Lower lobe of right lung (tissue), 2 donors: ENCODE data around the gene ATP13A3. TPM values are rescaled to one million over a fixed set of nuclear protein-coding genes. Genes with fewer than 3 reads are reported as not detected.

Experiments
- ATAC-seq, 2 donors: fragments of 200-7000 bp; cut with Tn5 transposase; one replicate each; pipeline ENCODE4 v1.9.1; 2020 to 2022; ENCODE audit warnings: mild to moderate bottlenecking in 2 of 2, moderate library complexity in 2 of 2
- DNase-seq: peaks from one replicate; pipeline ENCODE4 v3.0.0-alpha.2; 2020
- H3K27ac ChIP-seq: fragments of 200-600 bp; one replicate; pipeline ENCODE4 v1.8.0; 2022
- H3K27me3 ChIP-seq: fragments of 200-600 bp; one replicate; pipeline ENCODE4 v1.8.0; 2022; ENCODE audit warnings: low read depth
- H3K36me3 ChIP-seq: fragments of 200-600 bp; one replicate; pipeline ENCODE4 v1.8.0; 2022; ENCODE audit warnings: mild to moderate bottlenecking
- H3K4me1 ChIP-seq: fragments of 200-600 bp; one replicate; pipeline ENCODE4 v1.8.0; 2022
- H3K4me3 ChIP-seq: fragments of 200-600 bp; one replicate; pipeline ENCODE4 v1.8.0; 2022; ENCODE audit warnings: mild to moderate bottlenecking
- H3K9me3 ChIP-seq: fragments of 200-600 bp; one replicate; pipeline ENCODE4 v1.8.0; 2022
- intact Hi-C: fragments of 100-400 bp; cut with DNase I; formaldehyde crosslinking; loops from one replicate; pipeline ENCODE4 v1.11.0; 2022
- total RNA-seq: library from RNA; stranded (reverse); fragmentation: NEBNext Ultra II Directional; extraction: Animal tissue kit (Norgen Biotek cat#: 25700); gene quantifications from one replicate; pipeline ENCODE4 v1.2.1, GENCODE V29; 2021
- TF ChIP-seq, protein P1 (sequence below): fragments of 200-600 bp; IDR thresholded peaks from one replicate; pipeline ENCODE4 v1.8.0; 2022; ENCODE audit warnings: antibody characterized with exemption, mild to moderate bottlenecking
- donor health status: DM: no; HTN: yes; CAD: no; lungs with severe emphysema.

The ATP13A3 gene
- total RNA-seq, 1 donor from 2014 or later, result 84.8 TPM

DNA sequence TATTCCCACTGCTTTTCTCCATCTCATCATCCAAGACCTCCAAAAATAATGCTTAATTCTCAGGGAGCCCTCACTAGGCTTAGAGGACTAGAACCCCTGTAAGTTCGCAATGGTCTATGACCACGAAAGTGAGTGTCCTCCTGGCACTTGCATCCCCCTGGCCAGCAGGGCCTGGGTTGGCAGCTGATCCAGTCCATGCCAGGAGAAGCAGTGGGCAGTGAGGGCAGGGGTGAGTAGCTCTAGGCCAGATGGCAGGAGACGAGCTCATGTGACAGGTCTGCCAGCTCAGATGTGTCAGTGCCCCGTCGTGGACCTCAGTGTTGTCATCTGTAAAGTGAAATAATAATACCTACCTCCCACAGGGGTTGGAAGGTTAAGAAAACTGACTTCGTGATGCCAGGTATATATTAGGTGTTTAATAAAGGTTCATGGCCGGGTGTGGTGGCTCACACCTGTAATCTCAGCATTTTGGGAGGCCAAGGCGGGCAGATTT, 98.8 kb downstream of the ATP13A3 start:
- H3K36me3 ChIP-seq, result no peaks in the 10 kb centered on the region
- TF ChIP-seq, protein P1, sequence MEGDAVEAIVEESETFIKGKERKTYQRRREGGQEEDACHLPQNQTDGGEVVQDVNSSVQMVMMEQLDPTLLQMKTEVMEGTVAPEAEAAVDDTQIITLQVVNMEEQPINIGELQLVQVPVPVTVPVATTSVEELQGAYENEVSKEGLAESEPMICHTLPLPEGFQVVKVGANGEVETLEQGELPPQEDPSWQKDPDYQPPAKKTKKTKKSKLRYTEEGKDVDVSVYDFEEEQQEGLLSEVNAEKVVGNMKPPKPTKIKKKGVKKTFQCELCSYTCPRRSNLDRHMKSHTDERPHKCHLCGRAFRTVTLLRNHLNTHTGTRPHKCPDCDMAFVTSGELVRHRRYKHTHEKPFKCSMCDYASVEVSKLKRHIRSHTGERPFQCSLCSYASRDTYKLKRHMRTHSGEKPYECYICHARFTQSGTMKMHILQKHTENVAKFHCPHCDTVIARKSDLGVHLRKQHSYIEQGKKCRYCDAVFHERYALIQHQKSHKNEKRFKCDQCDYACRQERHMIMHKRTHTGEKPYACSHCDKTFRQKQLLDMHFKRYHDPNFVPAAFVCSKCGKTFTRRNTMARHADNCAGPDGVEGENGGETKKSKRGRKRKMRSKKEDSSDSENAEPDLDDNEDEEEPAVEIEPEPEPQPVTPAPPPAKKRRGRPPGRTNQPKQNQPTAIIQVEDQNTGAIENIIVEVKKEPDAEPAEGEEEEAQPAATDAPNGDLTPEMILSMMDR, result no peak
- no peak for ATAC-seq
- no peak for DNase-seq
- no peak overlapping the region for H3K27ac ChIP-seq
- intact Hi-C loops, result no loop called here
- no peak overlapping the region for H3K4me3 ChIP-seq
- H3K27me3 ChIP-seq, result peaks cover 7% of the 10 kb centered on the region
- H3K4me1 ChIP-seq, result no peaks in the 10 kb centered on the region
- no peaks in the 10 kb centered on the region for H3K9me3 ChIP-seq

DNA sequence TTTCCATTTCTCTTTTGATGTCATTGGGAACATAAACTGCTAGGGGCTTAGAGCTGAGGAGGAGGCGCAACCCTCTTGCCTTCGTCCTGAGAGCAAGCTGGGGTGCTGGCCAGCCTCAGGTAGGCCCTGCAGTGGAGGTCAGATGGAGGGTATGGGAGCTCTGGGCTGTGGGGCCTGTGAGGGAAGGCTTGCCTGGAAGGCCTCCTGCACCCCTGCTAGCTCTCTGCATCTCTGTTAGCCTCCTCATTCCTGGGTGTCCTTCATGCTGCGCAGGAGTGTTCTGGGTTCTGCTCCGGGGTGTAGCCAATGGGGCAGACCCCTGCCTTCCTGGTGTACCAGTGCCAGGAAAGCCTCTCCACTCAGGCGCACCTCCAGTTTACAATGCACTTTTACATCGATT, 99.5 kb downstream of the ATP13A3 start:
- ATAC-seq (no peak), DNase-seq (no peak)
- no peaks in the 10 kb centered on the region for H3K4me1 ChIP-seq
- TF ChIP-seq, protein P1, result no peak
- H3K4me3 ChIP-seq, result no peak overlapping the region
- intact Hi-C loops, result no loop called here
- H3K27ac ChIP-seq, result no peak overlapping the region
- peaks cover 7% of the 10 kb centered on the region for H3K27me3 ChIP-seq
- H3K36me3 ChIP-seq, result no peaks in the 10 kb centered on the region
- H3K9me3 ChIP-seq, result no peaks in the 10 kb centered on the region

DNA sequence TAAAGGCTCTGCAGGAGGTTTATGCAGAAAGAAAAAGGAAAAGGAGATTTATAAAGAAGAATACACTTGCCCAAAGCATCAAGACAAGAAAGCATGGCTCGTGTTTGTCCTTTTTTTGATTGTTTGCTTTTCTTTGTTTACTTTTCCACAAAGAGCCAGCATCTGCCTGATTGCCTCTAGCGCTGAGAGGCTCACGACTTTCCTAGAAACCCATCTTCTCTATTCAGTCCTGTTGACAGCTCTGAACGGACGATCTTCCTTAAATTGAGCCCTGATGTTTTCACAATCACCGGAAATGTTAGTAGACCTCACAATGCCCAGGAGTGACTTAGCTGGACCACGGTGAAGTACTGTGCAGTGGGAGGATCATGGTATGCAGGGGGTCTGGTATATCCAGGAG, 100.2 kb downstream of the ATP13A3 start:
- ATAC-seq, result no peak
- Histone ChIP-seq H3K27ac (no peak overlapping the region), H3K4me1 (peaks cover under 1% of the 10 kb centered on the region), H3K36me3 (no peaks in the 10 kb centered on the region), H3K9me3 (no peaks in the 10 kb centered on the region), H3K27me3 (peaks cover 1% of the 10 kb centered on the region), H3K4me3 (no peak overlapping the region)
- TF ChIP-seq, protein P1, result no peak
- intact Hi-C loops, result no loop called here
- no peak for DNase-seq

DNA sequence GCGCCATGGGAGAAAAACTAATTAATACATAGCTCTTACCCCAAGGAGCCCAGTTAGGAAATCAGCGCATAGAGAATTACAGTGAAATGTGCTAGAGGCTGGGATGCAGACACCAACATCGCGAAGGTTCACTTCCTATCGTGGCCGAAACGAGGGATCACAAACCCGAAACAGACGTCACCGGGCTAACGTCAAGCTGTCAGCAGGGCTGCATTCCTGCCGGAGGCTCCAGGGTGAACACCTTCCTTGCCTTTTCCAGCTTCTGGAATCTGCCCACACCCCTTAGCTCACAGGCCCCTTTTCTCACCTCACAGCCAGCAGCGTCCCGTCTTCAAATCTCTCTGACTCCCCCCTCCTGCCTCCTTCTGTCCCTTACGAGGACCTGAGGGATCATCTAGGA, 100.7 kb downstream of the ATP13A3 start:
- Histone ChIP-seq H3K9me3 (no peaks in the 10 kb centered on the region), H3K27ac (no peak overlapping the region), H3K36me3 (no peaks in the 10 kb centered on the region), H3K4me3 (no peak overlapping the region), H3K4me1 (peaks cover 6% of the 10 kb centered on the region), H3K27me3 (peaks cover 6% of the 10 kb centered on the region)
- DNase-seq (no peak), ATAC-seq (no peak)
- TF ChIP-seq, protein P1, result no peak
- intact Hi-C loops, result no loop called here

DNA sequence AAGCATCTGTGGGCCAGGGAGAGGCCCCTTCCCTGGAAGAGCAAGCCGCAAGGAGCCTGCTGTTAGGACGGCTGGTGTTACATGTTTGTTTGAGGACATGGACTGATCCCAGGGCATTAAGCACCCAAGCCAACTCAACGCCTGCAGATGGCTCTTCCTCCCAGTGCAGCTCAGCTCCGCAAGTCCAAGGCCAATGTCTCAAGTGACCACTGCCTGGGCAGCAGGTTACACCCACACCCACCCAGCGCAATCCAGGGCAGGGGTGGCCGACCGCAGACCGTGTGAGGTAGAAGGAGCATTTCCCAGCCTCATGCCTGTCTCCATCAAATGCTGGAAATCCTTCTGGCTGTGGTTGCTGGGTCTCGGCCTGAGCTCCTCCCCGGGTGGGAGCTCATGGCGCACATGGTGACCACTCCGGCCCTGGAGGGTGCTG, 102.2 kb downstream of the ATP13A3 start:
- intact Hi-C loops, result no loop called here
- TF ChIP-seq, protein P1, result no peak
- Histone ChIP-seq H3K36me3 (no peaks in the 10 kb centered on the region), H3K4me3 (no peak overlapping the region), H3K9me3 (no peaks in the 10 kb centered on the region), H3K27me3 (peaks cover 16% of the 10 kb centered on the region), H3K27ac (no peak overlapping the region), H3K4me1 (peaks cover 7% of the 10 kb centered on the region)
- DNase-seq (no peak), ATAC-seq (no peak)

DNA sequence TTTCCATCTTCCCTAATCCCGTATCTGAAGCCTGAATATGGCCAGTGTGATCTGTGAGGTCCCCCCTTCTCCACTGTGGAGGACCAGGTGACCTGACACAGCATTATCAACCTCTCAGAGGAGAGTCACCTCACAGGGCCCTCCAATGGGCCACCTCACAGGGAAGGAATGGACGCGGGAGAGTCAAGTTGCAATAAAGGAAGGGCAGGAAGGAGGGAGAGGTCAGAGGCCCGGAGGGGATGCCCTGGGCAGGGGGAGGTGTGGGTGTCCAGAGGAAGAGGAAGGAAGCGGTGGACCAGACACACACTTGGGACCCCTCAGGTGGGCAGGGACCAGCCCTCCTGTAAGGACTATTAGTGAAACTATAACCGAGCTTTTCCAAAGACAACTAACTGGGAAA, 102.6 kb downstream of the ATP13A3 start:
- DNase-seq (no peak), ATAC-seq (no peak)
- Histone ChIP-seq H3K36me3 (no peaks in the 10 kb centered on the region), H3K4me3 (no peak overlapping the region), H3K27me3 (peaks cover 16% of the 10 kb centered on the region), H3K27ac (no peak overlapping the region), H3K4me1 (peaks cover 7% of the 10 kb centered on the region), H3K9me3 (no peaks in the 10 kb centered on the region)
- TF ChIP-seq, protein P1, result no peak
- intact Hi-C loops, result no loop called here
